CD4-positive, alpha-beta T cell treated with Interleukin-10 for 1 hour (primary cell): ENCODE data around the gene RABEPK.
"Not testable (repeated sequence)": the region's sequence is repeated elsewhere in the genome, so short reads cannot be mapped to it uniquely, and the experiment has no call there.

Experiments
- DNase-seq: peaks from one replicate; pipeline ENCODE4 v3.0.0-alpha.2; 2020

The RABEPK gene

DNA sequence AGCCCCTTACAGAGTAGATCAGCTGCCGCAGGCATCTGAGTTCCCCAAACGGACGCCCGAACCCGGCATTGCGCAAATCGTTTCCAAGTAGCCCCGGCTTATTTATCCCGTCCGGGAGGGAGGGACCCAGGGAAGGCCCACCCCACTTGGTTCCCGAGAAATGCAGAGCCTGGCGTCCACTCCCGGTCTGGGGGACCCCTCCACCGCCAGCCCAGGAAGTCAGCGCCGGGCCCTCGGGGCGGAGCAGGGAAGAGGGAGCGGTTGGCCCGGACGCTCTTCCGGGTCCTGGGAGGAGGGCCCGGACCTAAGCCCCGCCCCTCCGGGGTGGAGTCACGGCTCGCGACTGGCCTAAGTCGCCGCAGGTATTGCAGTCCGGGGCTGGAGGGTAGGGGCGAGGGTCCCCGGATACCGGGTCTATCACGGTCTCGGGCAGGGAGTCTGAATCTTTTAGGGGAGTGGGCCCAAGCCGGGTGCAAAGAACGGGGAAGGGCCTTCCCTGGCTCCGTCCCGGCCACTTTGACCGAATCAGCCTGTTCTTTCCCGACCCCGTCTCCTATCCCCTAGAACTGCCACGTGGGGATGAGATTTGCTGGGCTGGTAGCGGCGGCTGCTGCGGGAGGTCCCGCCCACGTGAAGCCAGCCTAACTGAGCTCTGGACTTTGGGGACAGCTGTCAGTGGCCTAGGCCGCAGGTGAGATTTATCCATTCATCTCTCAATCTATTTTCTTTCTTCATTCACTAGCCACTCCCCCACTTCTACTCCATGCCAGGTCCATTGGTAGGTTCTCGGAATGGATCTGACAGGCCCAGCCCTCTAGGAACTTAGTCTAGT, at the start of gene RABEPK:
TSS of gene RABEPK (plus strand) at position 327 of the 832 bp plus-strand sequence. CDS start 2,472 bp downstream, outside the sequence.
- DNase-seq: peak; percentile 88

DNA sequence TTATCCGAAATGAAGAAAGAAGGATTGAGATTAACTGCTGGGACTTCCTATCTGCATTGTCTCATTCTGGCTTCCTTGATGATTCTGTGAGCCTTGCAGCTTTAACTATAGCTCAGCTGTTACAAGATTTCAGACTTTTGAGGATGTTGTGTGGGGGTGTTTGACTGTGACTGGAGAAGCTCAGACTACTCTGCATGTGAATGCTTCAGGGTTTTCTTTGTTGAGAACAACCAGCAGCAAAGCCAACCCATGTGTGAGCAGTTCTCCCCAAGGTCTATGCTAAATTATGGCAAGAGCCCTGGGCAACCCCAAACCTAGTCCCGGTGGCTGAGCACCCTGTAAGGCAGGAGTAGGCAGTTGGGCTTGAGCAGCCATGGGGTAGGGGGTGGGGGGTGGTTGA, 48.6 kb upstream of the RABEPK start:
- no peak for DNase-seq

GRCh38 chr9:125153712-125154367, 46.5 kb upstream of the RABEPK start:
- DNase-seq: no peak

- no peak for DNase-seq
Measured at GRCh38 chr9:125156551-125156950, 43.8 kb upstream of the RABEPK start.

DNA sequence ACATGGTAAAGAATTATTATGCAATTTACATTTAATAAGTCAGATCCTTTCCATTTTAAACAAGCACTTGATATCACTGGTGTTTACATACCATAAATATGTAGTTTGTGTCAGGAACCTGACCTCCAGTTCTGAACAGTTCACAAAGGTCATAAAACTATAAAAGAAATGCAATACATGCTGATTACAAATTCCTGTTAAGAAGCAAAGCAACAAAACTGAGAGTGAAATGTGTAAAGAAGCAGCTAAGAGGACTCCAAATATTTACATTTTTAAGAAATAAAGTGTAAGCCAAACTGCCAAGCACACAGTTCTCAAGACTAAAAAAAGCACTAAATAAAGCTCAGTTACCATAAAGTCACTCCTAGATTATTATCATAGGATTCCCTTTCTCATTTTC, 39.6 kb upstream of the RABEPK start:
- DNase-seq: no peak

DNA sequence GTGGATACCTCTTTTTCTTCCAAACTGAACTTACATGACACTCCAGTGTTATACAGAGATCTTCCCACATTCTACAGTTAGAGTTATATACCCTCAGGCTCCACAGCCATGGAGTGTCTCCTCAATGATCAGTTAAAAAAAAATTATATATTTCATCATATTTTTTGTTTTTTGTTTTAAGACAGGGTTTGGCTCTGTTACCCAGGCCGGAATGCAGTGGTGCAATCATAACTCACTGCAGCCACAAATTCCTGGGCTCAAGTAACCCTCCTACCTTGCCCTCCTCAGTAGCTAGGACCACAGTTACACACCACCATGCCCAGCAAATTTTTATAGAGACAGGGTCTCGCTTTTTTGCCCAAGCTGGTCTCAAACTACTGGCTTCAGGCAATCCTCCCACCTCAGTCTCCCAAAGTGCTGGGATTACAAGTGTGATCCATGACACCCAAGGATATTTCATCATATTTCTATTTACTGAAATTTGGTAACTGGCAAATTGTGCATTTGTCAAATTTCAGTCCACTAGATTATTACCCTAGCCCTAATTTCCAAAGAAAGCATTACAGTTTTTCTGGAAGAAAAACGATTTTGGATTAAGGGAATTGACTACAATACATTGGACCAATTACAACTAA, 38.9 kb upstream of the RABEPK start:
- DNase-seq: no peak

DNA sequence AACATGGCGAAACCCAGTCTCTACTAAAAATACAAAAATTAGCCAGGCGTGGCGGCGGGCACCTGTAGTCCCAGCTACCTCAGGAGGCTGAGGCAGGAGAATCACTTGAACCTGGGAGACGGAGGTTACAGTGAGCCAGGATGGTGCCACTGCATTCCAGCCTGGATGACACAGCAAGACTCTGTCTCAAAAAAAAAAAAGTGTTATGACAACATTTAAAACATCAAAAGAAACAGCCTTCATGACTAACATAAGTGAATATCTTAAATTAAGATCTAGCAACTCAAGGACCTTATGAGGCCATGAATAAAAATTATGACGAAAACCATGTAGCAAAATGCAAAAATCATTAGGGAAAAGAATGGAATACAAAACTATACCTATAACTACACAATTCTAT, 37.5 kb upstream of the RABEPK start:
- DNase-seq: not testable (repeated sequence)

DNA sequence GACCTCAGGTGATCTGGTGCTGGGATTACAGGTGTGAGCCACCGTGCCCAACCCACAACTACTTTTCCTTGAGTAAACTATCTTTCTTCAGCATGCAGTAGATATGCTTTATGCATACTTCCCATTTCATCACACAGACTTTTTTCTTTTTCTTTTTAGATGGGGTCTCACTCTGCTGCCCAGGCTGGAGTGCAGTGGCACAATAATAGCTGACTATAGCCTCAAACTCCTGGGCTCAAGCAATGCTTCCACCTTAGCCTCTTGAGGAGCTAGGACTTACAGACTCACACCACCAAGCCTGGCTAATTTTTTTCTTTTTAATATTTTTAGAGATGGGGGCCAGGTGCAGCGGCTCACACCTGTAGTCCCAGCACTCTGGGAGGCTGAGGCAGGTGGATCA, 33.6 kb upstream of the RABEPK start:
- no peak for DNase-seq

GRCh38 chr9:125169895-125170294, 30.4 kb upstream of the RABEPK start:
- no peak for DNase-seq

GRCh38 chr9:125172031-125172755, 28.1 kb upstream of the RABEPK start:
- no peak for DNase-seq

DNA sequence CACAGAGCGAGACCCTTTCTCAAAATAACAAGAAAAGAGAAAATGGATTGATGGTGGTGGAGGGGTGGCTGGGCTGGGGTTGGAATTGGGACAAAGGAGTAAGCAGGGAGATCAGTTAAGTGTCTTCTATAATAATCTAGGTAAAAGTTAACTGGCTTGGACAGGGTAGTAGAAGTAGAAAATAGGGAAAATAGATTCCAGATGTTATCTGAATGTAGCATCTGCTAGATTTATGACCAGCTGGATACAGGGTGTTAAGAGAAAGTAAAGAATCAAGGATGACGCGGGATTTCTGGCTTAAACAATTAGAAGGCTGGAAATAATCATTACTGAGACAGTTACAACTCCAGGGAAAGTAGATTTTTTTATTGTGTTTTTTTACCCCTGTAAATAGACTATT, 23.7 kb upstream of the RABEPK start:
- DNase-seq: no peak

DNA sequence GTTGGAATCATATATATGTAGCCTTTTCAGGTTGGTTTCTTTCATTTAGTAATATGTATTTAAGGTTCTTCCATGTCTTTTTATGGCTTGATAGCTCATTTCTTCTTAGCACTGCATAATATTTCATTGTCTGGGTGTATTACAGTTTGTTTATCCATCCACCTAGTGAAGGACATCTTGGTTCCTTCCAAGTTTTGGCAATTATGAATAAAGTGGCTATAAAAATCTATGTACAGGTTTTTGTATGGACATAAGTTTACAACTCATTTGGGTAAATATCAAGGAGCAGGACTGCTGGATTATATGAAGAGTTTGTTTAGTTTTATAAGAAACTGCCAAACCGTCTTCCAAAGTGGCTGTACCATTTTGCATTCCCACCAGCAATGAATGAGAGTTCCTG, 22.5 kb upstream of the RABEPK start:
- no peak for DNase-seq

- not testable (repeated sequence) for DNase-seq
Measured at GRCh38 chr9:125179776-125180175, 20.6 kb upstream of the RABEPK start.

GRCh38 chr9:125180876-125181275, 19.5 kb upstream of the RABEPK start:
- DNase-seq: no peak

- not testable (repeated sequence) for DNase-seq
Measured at GRCh38 chr9:125181756-125182155, 18.6 kb upstream of the RABEPK start.

DNA sequence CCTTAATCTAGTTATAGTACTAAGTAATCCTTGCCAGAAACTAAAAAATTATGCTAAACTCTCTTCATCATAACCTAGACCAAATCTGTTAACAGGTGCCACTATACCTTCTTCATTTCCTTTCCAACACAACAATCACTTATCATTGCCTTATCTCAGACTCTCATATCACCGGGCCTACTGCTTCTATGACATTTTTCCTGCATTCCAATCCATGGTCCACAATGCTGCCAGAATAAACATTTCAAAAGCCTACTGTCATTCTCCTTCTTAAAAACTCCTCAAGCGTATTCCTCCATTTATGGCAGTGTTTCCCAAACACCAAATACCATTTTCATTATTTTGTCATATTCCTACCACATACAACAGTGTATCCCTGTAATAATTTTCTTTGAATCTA, 17.3 kb upstream of the RABEPK start:
- DNase-seq: no peak

GRCh38 chr9:125183561-125183960, 16.8 kb upstream of the RABEPK start:
- no peak for DNase-seq

DNA sequence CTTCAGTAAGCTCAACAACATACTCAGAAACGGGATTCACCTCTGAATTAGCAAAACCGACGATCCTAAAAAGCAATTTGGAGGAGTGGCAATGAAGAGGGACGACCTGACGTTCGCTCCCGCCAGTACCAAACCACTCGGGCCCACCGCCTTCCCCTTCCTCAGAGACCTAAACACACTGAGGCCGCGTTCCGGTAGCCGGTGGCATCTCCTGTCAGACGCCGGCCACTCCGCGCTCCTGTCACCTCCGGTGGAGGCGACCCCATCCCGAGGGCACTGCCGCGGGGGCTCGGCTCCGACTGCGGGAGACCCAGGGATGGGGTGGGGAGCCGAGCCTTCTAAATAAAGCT, 11.4 kb upstream of the RABEPK start:
- peak; percentile 42 for DNase-seq

- DNase-seq: peak; percentile 97
Measured at GRCh38 chr9:125189361-125190289, 10.7 kb upstream of the RABEPK start, which contains the start of gene PPP6C. TSS of gene PPP6C (minus strand) at chr9:125189803. CDS start at chr9:125189718, 85 bp downstream.

GRCh38 chr9:125190361-125190801, 10.0 kb upstream of the RABEPK start:
- DNase-seq: peak; percentile 19

- DNase-seq: not testable (repeated sequence)
Measured at GRCh38 chr9:125194466-125194865, 5.9 kb upstream of the RABEPK start.

DNA sequence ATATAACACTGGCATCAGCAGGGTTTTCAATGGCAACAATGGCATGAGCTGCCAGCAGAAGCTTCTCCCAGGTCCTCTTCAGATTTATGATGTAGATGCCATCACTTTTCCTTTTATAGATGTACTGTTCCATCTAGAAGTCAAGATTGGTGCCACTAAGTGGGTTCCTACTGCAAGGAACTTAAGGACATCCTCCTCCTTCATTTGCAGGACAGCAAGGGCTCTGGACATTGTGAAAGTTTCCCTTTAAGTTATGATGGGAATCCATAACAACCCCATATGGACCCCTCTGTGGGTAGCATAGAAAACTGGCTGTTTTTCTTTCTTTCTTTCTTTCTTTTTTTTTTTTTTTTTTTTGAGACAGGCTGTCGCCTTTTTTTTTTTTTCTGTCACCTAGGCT, 4.8 kb upstream of the RABEPK start:
- DNase-seq: not testable (repeated sequence)
